ENCODE data around the gene FGGY. TPM values are rescaled to one million over a fixed set of nuclear protein-coding genes. Genes with fewer than 3 reads are reported as not detected.
A peak's percentile ranks its signal among the peaks of the same experiment; 100 is the strongest.

FGGY gene
- total RNA-seq, 2 experiments from 2014 or later = 11.9 to 13.6 TPM

GRCh38 chr1:59310549-59311250, 13.8 kb downstream of the FGGY start:
- TF ChIP-seq CTCF (IDR thresholded peaks at IDR 0.05) = no peak
- DNase-seq (no peak), ATAC-seq (no peak)
- Mint-ChIP-seq H3K4me1 (ENCODE audit: low read depth) (peaks cover 24% of the 10 kb centered on the region), H3K9me3 (peaks cover 4% of the 10 kb centered on the region), H3K4me3 (no peak overlapping the region), H3K27me3 (no peaks in the 10 kb centered on the region), H3K36me3 (ENCODE audit: low read depth) (peaks cover 8% of the 10 kb centered on the region), H3K27ac (no peak overlapping the region)
- ChIA-PET POLR2A (no interaction called here), CTCF (interaction anchor here (1.3 kb wide), 1 partner anchor 9 kb away, joined by 3 read pairs; no protein-coding TSS in a partner anchor)
- intact Hi-C loops (cut with micrococcal nuclease) = no loop called here

DNA sequence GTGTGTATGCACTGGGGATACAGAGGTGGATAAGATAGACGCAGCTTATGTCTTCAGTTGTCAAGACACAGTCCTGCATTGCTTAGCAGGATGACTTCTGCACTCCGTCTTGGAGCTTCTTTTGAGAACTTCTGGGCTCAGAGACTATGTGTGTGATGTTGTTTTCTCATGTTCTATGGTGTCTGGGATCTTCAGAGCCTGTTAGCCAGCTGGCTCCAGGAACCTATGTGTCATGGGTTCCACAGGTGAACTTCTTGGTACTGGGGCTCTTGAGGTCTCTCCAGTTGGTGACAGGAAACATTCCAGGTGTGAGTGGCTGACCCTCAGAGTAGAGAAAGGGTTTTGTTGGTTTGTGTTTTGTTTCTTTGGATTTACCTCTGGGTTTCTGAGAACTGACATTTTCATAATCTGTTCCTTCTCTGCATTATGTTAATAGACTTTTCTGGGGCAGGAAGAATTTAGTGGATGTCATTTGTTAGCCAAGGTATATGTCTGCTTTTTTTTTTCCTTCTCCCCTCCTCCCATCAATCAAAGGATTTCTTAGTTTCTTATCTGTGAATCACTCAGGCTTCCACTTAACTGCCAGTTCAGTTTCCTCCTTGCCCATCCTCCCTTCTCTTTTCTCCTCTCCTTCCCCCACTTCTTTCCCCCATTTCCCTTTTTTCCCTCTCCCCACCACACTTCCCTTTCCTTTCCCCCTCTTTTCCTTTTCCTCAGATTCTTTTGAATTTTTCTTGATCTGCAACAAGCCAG, 18.1 kb downstream of the FGGY start:
- no peak for TF ChIP-seq CTCF (IDR thresholded peaks at IDR 0.05)
- H3K9me3 Mint-ChIP-seq = no peaks in the 10 kb centered on the region
- H3K27me3 Mint-ChIP-seq = no peaks in the 10 kb centered on the region
- DNase-seq (no peak), ATAC-seq (peak; percentile 49)
- H3K4me1 Mint-ChIP-seq (ENCODE audit: low read depth) = peaks cover 30% of the 10 kb centered on the region
- ChIA-PET POLR2A (no interaction called here), CTCF (no interaction called here)
- intact Hi-C loops (cut with micrococcal nuclease) = no loop called here
- peak overlapping the region; percentile 49 for H3K27ac Mint-ChIP-seq
- H3K36me3 Mint-ChIP-seq (ENCODE audit: low read depth) = peaks cover 4% of the 10 kb centered on the region
- no peak overlapping the region for H3K4me3 Mint-ChIP-seq

DNA sequence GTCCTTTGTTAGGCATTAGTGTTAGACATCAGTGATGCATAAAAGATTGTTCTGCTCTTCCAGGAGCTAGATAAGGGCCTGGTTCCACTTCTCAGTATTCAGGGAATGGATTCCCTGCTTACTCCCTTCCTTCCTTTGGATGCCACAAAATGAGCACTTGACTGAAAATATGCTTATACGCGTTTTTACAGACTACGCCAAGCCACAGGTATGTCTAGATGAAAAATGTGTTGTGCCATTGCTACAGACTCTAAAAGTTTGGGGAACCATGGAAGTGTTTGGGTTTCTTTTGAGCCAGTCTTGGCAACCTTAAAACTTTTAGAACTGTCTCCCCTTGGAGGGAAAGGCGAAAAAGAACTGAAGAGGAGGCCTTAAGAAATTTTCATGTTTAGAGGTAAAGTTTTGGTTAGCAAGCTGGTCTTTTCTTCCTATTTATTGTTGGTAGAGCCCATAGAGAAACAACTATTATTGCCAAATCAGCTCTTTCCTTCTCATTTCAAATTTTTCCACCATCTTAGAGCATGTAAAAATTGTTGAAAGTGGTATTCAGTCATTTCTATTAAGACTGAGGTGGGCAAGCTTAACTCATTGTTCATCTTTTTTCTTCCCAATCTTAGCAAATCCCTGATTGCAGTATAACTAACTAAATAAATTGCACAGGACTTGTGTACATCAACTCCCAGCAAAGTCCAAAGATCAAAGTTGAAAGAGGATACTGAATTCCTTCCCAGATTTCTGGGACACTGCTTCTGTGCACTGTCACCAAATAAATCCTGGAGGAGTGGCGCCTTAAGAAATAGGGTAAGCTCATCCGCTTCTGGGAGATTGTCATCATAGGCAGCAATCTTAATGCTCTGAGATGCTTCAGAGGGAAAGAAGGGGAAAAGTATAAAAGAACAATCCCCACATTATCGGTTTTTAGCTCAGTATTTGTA, 18.9 kb downstream of the FGGY start:
- no peaks in the 10 kb centered on the region for H3K27me3 Mint-ChIP-seq
- ChIA-PET POLR2A (no interaction called here), CTCF (interaction anchor here (1.1 to 1.3 kb wide), 2 partner anchors 10 to 383 kb away, joined by 3 to 4 read pairs; no protein-coding TSS in a partner anchor)
- H3K9me3 Mint-ChIP-seq = no peaks in the 10 kb centered on the region
- H3K4me1 Mint-ChIP-seq (ENCODE audit: low read depth) = peaks cover 30% of the 10 kb centered on the region
- no peak overlapping the region for H3K27ac Mint-ChIP-seq
- TF ChIP-seq CTCF (IDR thresholded peaks at IDR 0.05) = no peak
- DNase-seq = no peak
- H3K36me3 Mint-ChIP-seq (ENCODE audit: low read depth) = peaks cover 2% of the 10 kb centered on the region
- no peak for ATAC-seq
- no peak overlapping the region for H3K4me3 Mint-ChIP-seq
- intact Hi-C loops (cut with micrococcal nuclease) = no loop called here

- Mint-ChIP-seq H3K4me1 (ENCODE audit: low read depth) (peaks cover 30% of the 10 kb centered on the region), H3K27me3 (no peaks in the 10 kb centered on the region), H3K36me3 (ENCODE audit: low read depth) (peaks cover 2% of the 10 kb centered on the region), H3K4me3 (peak overlapping the region; percentile 41), H3K27ac (peak overlapping the region; percentile 14), H3K9me3 (no peaks in the 10 kb centered on the region)
- DNase-seq = peak; percentile 20
- intact Hi-C loops (cut with micrococcal nuclease) = no loop called here
- ATAC-seq = peak; percentile 49
- ChIA-PET POLR2A (no interaction called here), CTCF (interaction anchor here (1.1 to 1.3 kb wide), 2 partner anchors 10 to 382 kb away, joined by 3 to 4 read pairs; no protein-coding TSS in a partner anchor)
- TF ChIP-seq CTCF (IDR thresholded peaks at IDR 0.05) = no peak
These were observed 19.7 kb downstream of the FGGY start for GRCh38 chr1:59316497-59317128.
